Measurements from ENCODE around the gene FCGBP.

DNA sequence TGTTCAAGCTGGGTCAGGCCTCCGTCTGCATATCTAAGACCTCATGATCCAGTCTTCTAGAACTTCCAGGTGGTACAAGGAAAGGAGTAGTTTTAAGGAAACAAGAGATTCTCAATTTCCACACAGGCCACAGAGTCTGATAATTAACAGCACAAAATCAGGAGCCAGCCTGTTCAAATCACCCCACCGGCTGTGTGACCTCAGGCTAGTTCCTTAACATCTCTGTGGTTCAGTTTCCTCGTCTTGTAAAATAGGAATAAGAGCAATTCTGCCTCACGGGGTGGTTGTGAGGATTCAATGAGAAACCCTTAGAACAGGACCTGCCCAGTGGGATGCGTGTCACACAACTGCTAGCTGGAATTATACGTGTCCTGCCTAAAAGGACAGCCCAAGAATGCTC, 25.6 kb downstream of the FCGBP start:
- TF ChIP-seq, protein P1, sequence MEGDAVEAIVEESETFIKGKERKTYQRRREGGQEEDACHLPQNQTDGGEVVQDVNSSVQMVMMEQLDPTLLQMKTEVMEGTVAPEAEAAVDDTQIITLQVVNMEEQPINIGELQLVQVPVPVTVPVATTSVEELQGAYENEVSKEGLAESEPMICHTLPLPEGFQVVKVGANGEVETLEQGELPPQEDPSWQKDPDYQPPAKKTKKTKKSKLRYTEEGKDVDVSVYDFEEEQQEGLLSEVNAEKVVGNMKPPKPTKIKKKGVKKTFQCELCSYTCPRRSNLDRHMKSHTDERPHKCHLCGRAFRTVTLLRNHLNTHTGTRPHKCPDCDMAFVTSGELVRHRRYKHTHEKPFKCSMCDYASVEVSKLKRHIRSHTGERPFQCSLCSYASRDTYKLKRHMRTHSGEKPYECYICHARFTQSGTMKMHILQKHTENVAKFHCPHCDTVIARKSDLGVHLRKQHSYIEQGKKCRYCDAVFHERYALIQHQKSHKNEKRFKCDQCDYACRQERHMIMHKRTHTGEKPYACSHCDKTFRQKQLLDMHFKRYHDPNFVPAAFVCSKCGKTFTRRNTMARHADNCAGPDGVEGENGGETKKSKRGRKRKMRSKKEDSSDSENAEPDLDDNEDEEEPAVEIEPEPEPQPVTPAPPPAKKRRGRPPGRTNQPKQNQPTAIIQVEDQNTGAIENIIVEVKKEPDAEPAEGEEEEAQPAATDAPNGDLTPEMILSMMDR (IDR thresholded peaks at IDR 0.05), result no peak
- no peak for TF ChIP-seq POLR2A (IDR thresholded peaks at IDR 0.05)

Data from heart left ventricle (tissue), 13 donors.